Forelimb muscle (tissue), 1 donor: ENCODE results near the gene SMAD2. TPM values are rescaled to one million over a fixed set of nuclear protein-coding genes. Genes with fewer than 3 reads are reported as not detected.

Source experiments
- DNase-seq: peaks from one replicate; pipeline ENCODE4 v3.0.0-alpha.2; 2013; ENCODE audit warnings: low read depth
- polyA plus RNA-seq: library from polyadenylated mRNA; unstranded; fragments of 120-200 nt; gene quantifications from one replicate; pipeline ENCODE4 v1.2.1, GENCODE V29; 2013; ENCODE audit not compliant: insufficient read length

The SMAD2 gene
- polyA plus RNA-seq, 1 donor: 63.9 TPM

- no peak for DNase-seq
These were observed 32.4 kb downstream of the SMAD2 start for GRCh38 chr18:47898055-47898454.

GRCh38 chr18:47895565-47896250, 34.8 kb downstream of the SMAD2 start:
- DNase-seq: no peak

GRCh38 chr18:47893939-47894699, 36.3 kb downstream of the SMAD2 start:
- DNase-seq: no peak

- no peak for DNase-seq
These were observed 37.4 kb downstream of the SMAD2 start for GRCh38 chr18:47893047-47893446.

- no peak for DNase-seq
These were observed 42.3 kb downstream of the SMAD2 start for GRCh38 chr18:47888156-47888555.

- DNase-seq: no peak
These were observed 43.2 kb downstream of the SMAD2 start for GRCh38 chr18:47887227-47887626.

- DNase-seq: no peak
These were observed 46.6 kb downstream of the SMAD2 start for GRCh38 chr18:47883771-47884413.

GRCh38 chr18:47882641-47883040, 47.8 kb downstream of the SMAD2 start:
- no peak for DNase-seq

GRCh38 chr18:47881752-47882455, 48.6 kb downstream of the SMAD2 start:
- no peak for DNase-seq

- DNase-seq: no peak
These were observed 49.4 kb downstream of the SMAD2 start for GRCh38 chr18:47881042-47881441.

- no peak for DNase-seq
These were observed 52.6 kb downstream of the SMAD2 start for GRCh38 chr18:47877892-47878291.

GRCh38 chr18:47876813-47877212, 53.6 kb downstream of the SMAD2 start:
- DNase-seq: no peak

- DNase-seq: no peak
These were observed 56.8 kb downstream of the SMAD2 start for GRCh38 chr18:47873625-47874024.

GRCh38 chr18:47872426-47872825, 58.0 kb downstream of the SMAD2 start:
- no peak for DNase-seq

GRCh38 chr18:47871288-47871687, 59.2 kb downstream of the SMAD2 start:
- DNase-seq: no peak

GRCh38 chr18:47870605-47871004, 59.9 kb downstream of the SMAD2 start:
- DNase-seq: no peak

- no peak for DNase-seq
These were observed 61.7 kb downstream of the SMAD2 start for GRCh38 chr18:47868744-47869143.

GRCh38 chr18:47865183-47865582, 65.3 kb downstream of the SMAD2 start:
- no peak for DNase-seq

- no peak for DNase-seq
These were observed 67.4 kb downstream of the SMAD2 start for GRCh38 chr18:47863041-47863440.

- no peak for DNase-seq
These were observed 71.9 kb downstream of the SMAD2 start for GRCh38 chr18:47858607-47859006.

GRCh38 chr18:47847635-47848034, 82.8 kb downstream of the SMAD2 start:
- DNase-seq: no peak

- no peak for DNase-seq
These were observed 84.0 kb downstream of the SMAD2 start for GRCh38 chr18:47846431-47846830.
